Hindlimb muscle (tissue), 1 donor: ENCODE results near the gene C5orf52. TPM values are rescaled to one million over a fixed set of nuclear protein-coding genes. Genes with fewer than 3 reads are reported as not detected.
"Not testable (repeated sequence)": the region's sequence is repeated elsewhere in the genome, so short reads cannot be mapped to it uniquely, and the experiment has no call there.

Experiments used
- DNase-seq: peaks from one replicate; pipeline ENCODE4 v3.0.0-alpha.2; 2013
- polyA plus RNA-seq: library from polyadenylated mRNA; unstranded; fragments of 120-200 nt; gene quantifications from one replicate; pipeline ENCODE4 v1.2.1, GENCODE V29; 2013; ENCODE audit not compliant: insufficient read length

The C5orf52 gene
- polyA plus RNA-seq, 1 donor: not detected

DNA sequence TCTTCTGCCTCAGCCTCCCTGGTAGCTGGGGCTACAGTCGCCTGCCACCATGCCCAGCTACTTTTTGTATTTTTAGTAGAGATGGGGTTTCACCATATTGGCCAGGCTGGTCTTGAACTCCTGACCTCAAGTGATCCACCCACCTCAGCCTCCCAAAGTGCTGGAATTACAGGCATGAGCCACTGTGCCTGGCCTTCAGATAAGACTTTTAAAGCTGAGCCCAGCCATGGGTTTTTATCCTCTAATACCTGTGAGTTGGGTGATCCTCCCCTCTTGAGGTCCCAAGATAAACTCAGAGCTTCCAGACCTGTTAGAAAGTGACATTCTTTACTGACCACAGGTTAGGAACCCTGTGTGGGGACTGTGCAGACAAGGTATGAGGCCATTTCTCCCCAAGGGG is 56.5 kb downstream of the C5orf52 start:
- not testable (repeated sequence) for DNase-seq

Other genes starting within 250 kb of the C5orf52 start
- 0.22 TPM for gene NIPAL4, start 211.3 kb upstream of the C5orf52 start, polyA plus RNA-seq
- gene ADAM19, start 95.8 kb upstream of the C5orf52 start, polyA plus RNA-seq: 17.7 TPM
- 0.26 TPM for gene SOX30, start 19.1 kb upstream of the C5orf52 start, polyA plus RNA-seq
- gene THG1L, start 59.9 kb downstream of the C5orf52 start, polyA plus RNA-seq: 25.7 TPM
- gene LSM11, start 72.2 kb downstream of the C5orf52 start, polyA plus RNA-seq: 10.6 TPM
- gene CLINT1, start 187.6 kb downstream of the C5orf52 start, polyA plus RNA-seq: 58.1 TPM